HG03565 (cell line): ENCODE measurements around the gene LMBRD2.
"Not testable (repeated sequence)": the region's sequence is repeated elsewhere in the genome, so short reads cannot be mapped to it uniquely, and the experiment has no call there.

Experiments
- ATAC-seq: cut with Tn5 transposase; IDR thresholded peaks from one replicate; pipeline ENCODE4 v1.9.1; 2021; ENCODE audit warnings: mild to moderate bottlenecking, moderate library complexity; ENCODE audit not compliant: unreplicated experiment

Gene LMBRD2

GRCh38 chr5:36162810-36163486 is 11.3 kb upstream of the LMBRD2 start:
- no peak for ATAC-seq

- no peak for ATAC-seq
Measured at GRCh38 chr5:36161361-36161760, 9.7 kb upstream of the LMBRD2 start.

GRCh38 chr5:36160617-36161016 is 8.9 kb upstream of the LMBRD2 start:
- ATAC-seq = no peak

GRCh38 chr5:36158144-36158543 is 6.5 kb upstream of the LMBRD2 start:
- ATAC-seq = no peak

GRCh38 chr5:36156619-36157018 is 4.9 kb upstream of the LMBRD2 start:
- ATAC-seq = no peak

- no peak for ATAC-seq
Measured at GRCh38 chr5:36156121-36156601, 4.5 kb upstream of the LMBRD2 start.

GRCh38 chr5:36155291-36155690 is 3.6 kb upstream of the LMBRD2 start:
- ATAC-seq = no peak

GRCh38 chr5:36153726-36154125 is 2.0 kb upstream of the LMBRD2 start:
- ATAC-seq = no peak

GRCh38 chr5:36153298-36153677 is 1.6 kb upstream of the LMBRD2 start:
- ATAC-seq = no peak

GRCh38 chr5:36152324-36153297 is 924 bp upstream of the LMBRD2 start:
- no peak for ATAC-seq

GRCh38 chr5:36150676-36151433 is 832 bp downstream of the LMBRD2 start:
- peak; percentile 25 for ATAC-seq

GRCh38 chr5:36147681-36148080 is 4.0 kb downstream of the LMBRD2 start:
- ATAC-seq = no peak

- ATAC-seq = no peak
Measured at GRCh38 chr5:36146390-36146789, 5.3 kb downstream of the LMBRD2 start.

GRCh38 chr5:36145311-36145710 is 6.4 kb downstream of the LMBRD2 start:
- no peak for ATAC-seq

GRCh38 chr5:36138900-36139683 is 12.6 kb downstream of the LMBRD2 start:
- no peak for ATAC-seq

- ATAC-seq = no peak
Measured at GRCh38 chr5:36136581-36136980, 15.1 kb downstream of the LMBRD2 start.

- ATAC-seq = no peak
Measured at GRCh38 chr5:36135988-36136387, 15.7 kb downstream of the LMBRD2 start.

GRCh38 chr5:36133009-36133408 is 18.7 kb downstream of the LMBRD2 start:
- not testable (repeated sequence) for ATAC-seq

GRCh38 chr5:36129666-36130065 is 22.0 kb downstream of the LMBRD2 start:
- ATAC-seq = not testable (repeated sequence)

GRCh38 chr5:36128795-36129194 is 22.9 kb downstream of the LMBRD2 start:
- ATAC-seq = no peak
